IPS-NIHi11 (cell line): ENCODE results near the gene NCOR2.
A peak's percentile ranks its signal among the peaks of the same experiment; 100 is the strongest.

ENCODE experiments used
- DNase-seq: peaks from one replicate; pipeline ENCODE4 v3.0.0; 2012; ENCODE audit warnings: mixed read lengths, low spot score

The NCOR2 gene

DNA sequence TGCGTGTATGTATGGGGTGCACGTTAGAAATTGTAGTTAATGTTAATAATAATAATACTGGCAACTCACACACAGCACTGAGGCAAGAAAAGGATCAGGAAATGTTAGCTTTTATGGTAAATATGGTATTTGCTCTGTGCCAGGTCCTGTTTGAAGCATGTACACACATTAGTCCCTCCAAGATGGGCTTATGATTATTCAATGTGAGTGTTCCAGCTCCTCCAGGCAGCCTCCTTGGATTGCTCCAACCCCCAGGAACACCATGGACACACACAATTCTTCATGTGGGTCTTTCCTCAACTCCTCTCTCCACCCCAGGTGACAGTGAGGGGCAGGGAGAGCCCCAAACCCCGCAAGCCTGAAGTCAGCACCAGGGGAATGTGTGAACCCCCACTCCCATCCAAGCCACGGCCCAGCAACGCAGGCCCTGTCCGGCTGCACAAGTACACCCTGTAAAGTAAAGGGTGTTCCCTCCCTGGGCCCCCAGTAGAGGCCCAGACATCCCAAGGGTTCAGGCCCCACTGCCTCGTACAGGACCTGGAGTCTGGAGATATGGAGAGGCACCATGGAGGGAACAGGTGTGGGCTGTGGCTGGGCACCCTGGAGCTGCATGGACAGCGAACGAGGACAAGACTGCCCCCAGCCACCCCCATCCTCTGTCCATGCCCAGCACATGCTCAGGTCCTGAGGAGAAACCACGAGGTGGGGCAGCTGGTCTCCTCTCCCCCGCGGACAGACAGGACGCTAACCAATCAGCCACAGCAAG lies 41.3 kb downstream of the NCOR2 start:
- no peak for DNase-seq

DNA sequence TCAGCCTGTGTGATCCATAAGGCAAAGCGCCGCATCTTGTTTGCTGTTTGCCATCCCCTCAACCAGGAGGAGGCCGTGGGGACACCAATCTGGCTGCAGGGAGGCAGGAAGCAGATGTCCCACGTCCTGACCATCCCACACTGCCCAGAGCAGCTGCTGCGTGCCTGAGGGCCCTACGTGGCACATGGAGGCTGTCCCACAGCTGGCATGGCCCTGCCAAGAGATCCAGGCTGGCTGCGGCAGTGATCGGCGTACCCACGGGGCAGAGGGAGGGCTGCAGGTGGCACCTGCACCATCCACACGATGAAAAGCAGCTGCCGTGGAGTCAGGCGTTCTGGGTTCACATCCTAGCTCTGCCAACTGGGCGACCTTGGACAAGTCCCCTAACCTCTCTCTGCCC lies 42.0 kb downstream of the NCOR2 start:
- DNase-seq = no peak

DNA sequence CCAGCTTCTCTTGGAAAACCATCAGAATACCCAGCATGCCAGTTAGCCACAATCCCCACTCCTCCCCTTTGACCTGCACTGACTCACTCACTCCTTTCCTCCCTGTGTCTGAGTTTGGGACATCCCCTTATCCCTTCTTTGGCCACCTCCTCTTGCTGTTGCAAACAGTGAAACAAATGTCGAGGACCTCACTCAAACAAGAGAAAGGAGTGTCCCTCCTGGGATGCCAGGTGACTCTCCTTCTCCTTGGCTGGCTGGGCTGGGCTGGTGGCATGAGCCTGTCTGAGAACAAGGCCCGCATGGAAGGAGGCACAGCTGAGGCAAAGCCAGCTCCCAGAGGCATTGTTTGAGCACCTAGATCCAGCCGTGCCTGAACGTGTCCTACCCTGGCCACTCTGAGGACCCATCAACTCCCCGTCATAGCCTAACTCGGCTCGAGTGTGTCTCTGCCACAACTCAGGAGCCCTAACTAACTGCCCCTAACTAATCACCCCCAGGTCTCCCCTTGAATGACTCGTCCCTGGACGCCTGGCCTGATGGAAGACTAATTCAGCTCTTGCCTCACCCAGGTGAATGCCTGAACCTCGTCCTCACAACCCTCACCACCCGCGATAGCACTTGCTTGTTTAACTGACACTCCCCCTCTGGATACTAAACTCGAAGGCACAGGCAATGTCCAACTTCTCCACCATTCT lies 43.0 kb downstream of the NCOR2 start:
- DNase-seq = no peak

DNA sequence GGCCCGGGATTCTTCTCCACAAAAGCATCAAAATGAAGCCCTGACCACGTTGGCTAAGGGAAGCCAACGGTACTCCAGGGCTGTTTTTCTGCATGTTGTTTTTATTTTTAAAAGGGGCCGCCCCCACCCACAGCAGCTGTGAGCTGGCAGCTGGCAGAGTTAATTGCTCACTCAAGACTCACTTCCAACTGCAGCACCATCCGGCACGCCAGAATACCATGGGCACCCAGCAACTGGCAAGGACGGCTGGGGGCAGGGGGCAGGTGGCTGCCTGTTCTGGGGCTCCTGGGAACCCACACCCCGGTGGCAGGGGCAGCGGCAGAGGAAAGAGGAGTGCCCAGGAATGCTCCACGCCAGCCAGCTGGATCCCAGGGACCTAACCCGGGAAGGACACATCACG lies 44.3 kb downstream of the NCOR2 start:
- DNase-seq = no peak

DNA sequence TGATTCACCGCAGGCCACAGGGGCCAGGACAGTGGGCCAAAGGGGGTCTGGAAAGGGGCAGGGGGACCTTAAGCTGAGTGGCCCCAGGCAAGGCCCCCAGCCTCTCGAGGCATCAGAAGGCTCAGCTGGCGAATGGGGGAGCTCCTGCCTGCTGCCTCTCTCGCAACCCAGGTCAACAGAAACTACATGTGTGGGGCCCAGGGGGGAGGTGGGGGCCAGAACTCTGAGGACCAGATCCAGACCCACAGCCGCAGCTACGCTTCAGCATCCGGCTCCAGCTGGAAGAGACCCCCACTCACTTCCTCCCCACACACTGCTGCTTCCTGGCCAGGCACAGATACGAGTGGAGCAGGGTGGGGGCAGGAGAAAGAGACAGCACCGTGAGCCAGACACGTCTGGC lies 46.5 kb downstream of the NCOR2 start:
- no peak for DNase-seq

DNA sequence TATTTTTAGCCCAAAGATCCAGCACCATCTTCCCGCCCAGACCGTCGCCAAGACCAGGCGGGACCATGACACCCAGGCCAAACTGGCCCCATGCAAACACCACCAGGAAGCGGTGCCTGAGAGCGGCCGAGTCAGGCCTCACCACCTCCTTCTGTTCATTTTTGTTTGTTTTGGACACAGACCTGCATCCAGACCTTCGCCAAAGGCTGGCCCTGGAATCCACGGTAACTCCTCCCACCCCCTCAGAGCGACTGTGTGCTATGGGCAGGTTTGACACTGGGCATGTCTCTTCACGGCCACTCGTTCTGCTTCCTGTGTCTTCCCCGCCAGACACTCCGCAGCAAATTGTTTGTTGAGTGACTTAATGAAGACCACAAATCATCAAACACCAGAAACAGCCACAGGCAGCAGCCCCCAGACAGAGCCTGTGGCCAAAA lies 47.1 kb downstream of the NCOR2 start:
- no peak for DNase-seq

DNA sequence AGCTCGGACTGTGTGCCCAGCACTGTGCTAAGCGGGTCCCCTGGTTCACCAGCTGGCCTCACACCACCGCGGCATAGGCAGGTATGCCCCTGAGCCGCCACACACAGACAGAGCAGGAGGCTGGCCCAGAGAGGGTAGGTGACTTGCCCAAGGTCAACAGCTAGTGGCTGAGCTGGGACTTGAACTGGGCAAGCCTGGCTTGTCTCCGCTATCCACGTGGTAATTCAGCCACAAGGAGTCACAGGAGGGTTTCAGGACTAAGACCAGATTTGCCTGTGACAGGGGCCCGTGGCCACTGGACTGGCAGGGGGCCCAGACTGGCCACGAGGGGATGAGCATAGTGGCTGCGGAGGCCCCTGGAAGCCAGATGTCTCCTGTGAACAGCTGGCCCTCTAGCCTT lies 47.7 kb downstream of the NCOR2 start:
- DNase-seq = no peak

DNA sequence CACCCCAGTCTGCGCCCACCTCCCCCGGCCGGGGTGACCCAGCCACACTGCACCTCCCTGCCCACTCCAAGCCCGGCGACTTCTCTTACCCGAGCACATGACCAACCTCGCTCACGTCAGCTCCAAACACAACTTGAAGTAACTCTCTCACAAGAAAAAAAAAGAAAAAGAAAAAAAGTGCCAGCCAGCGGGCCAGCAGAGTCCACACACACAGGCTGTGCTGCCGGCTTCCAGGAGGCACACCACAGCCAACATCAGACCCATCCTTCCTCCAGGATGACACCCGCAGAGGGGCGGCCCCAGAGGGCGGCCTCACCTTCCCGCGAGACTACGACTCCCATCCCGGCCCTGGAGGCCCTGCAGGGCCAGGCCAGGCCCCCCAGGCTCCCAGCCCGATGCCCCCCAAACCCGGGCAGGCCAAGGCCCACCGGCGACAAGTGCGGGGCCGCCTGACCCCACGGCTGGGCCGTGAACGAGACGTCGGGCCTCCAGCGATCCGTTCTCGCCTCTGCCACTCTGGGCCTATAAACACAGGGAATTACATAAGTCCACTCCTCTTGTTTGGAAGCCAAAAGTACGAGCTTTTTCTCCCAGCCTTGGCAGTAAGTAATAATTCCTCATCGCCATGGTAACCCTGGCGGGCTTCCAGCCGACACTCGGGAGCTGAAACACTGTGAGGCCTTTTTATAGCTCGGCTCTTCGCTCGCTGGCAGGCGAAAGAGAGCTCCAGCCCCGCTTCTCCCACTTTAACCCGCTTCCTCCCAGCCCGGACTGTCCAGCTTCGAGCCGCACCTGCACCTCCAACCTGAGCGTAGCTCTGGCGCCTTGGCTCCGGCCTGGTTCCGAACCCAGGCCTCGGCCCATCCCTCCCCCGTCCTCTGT lies 49.1 kb downstream of the NCOR2 start:
- DNase-seq = peak; percentile 70
